SHP77 (cell line): ENCODE measurements around the gene SAFB2.

ENCODE experiments used
- DNase-seq, 2 experiments: peaks; one replicate each; lab custom pipeline; 2025; lab: John Stamatoyannopoulos, UW

SAFB2 gene

DNA sequence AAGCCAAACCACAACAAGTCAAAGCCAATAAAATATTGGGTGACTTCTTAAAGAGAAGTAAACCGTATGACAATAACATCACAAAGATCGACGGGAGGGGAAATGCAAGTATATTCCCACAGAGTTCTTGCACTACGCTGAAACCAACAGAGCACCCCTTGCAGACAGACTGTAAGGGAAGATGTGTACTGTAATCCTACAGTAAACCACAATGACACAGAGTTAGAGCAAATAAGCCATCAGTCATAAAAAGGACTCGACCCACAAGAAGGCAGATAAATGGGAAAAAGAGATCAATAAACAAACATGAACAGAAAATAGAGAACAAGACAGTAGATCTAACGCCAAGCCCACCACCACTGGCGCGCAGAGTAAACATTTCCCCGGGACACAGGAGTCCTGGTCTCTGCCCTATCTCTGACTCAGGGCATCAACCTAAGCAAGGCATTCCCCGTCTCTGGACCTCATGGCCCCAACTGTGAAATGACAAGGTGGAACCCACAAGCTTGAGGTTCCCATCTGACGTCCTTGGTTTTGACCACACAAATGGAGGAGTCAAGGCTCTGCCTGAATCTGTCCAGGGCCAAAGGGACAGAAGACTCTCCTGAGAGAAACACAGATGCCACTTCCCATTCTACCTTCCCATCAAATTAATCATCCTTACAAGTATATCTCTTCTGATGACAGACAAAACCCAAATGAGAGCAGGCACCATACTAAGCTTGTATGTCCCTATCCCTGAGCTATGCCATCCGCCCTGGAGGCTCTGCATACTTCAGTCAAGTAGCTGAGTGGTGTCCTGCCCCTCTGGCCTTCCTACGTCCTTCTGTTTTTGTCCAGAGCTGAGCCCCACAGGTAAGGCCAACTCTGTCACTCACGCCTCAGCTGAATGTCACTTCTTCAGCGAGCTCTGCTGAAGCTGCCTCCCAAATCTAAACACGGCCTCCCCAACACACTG lies 15.0 kb downstream of the SAFB2 start:
- DNase-seq, result no peak

DNA sequence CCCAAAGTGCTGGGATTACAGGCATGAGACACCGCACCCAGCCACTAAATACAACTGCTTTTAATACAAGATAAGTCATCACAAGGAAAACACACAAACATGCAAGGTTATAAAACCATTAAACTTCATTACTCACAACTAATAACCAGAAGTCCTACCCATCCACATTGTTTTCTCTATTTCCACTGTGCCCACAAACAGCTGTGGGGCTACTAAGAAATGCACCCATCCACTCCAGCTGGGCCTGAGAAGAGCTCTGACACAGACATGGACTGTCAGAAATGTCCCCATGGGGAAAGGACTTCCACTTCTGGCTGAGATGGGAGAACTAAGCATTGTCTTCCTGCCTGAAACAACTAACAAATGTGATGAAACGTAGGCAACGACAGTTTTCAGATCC lies 17.2 kb downstream of the SAFB2 start:
- DNase-seq, result no peak

GRCh38 chr19:5603626-5604025 lies 18.9 kb downstream of the SAFB2 start:
- DNase-seq, result no peak

GRCh38 chr19:5600797-5601196 lies 21.8 kb downstream of the SAFB2 start:
- no peak for DNase-seq

GRCh38 chr19:5595745-5596144 lies 26.8 kb downstream of the SAFB2 start:
- no peak for DNase-seq

DNA sequence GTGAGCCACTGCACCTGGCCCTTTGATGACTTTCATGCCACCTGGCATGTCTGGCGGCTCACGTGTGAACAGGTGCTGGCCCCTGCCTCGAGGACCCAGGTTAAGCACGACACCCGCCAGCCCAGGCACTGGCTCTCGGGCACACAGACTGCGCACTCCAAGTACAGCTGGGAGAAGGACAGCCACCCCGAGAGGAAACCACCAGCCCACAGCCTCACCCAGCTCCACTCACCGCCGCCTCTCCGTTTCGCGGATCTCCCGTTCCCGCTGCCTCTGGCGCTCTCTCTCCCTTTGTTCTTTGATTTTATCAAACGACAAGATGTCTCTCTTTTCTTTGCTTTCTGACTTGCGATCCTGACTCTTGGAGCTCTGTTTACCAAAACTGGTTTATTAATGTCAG lies 27.4 kb downstream of the SAFB2 start:
- DNase-seq, result peak in 1 of 2 experiments; percentile 10

- DNase-seq, result no peak
Observed at GRCh38 chr19:5594521-5594950, 28.0 kb downstream of the SAFB2 start.

GRCh38 chr19:5593343-5594255 lies 29.0 kb downstream of the SAFB2 start:
- DNase-seq, result no peak

- DNase-seq, result no peak
Observed at GRCh38 chr19:5592531-5593342, 29.8 kb downstream of the SAFB2 start.

GRCh38 chr19:5591476-5591875 lies 31.1 kb downstream of the SAFB2 start:
- DNase-seq, result no peak

DNA sequence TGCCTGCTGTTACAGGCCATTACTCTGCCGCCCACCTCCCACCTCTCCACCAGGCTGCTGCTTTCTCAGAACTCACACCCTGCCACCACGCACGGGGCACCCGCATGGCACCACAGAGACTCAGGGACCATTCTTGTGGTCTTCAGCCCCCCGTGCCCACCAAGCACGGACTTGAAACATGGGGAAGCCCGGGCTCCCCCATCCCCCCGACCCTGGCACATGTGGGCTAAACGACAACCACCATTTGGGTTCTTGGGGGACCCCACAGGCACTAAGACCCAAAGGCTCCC lies 31.8 kb downstream of the SAFB2 start:
- no peak for DNase-seq

DNA sequence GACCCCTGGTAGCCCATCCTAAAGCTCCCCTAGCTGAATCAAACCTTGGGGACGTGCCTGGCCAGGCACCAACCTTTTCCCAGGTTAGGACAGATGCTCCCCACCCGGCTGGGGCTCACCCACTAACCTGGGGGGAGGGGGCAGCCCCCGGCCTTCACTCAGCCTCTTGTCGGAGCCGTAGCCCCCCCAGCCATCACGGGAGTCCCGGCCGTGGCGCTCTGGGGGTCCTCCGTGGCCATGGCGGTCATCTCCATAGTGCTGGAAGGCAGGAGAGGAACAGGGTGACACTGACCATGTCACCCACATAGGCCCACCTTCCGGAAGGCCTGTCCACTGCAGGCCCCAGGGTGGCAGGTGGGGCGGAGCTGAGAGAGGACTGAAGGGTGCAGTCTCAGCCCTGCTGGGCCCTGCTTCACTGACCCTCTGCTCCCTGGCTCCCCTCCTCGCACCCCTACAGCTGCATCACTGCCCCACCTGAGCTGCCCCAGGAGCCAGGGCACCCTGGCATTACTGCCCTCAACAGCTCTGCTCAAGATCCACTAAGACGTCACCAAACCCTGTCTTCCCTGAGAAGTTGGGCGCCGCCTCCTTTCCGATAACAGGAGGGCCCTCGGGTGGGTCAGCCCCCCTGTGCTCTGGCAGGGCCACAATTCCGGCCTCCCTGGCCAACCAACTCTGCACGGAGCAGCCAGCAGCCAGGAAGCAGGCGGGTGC lies 32.3 kb downstream of the SAFB2 start:
- DNase-seq, result no peak

DNA sequence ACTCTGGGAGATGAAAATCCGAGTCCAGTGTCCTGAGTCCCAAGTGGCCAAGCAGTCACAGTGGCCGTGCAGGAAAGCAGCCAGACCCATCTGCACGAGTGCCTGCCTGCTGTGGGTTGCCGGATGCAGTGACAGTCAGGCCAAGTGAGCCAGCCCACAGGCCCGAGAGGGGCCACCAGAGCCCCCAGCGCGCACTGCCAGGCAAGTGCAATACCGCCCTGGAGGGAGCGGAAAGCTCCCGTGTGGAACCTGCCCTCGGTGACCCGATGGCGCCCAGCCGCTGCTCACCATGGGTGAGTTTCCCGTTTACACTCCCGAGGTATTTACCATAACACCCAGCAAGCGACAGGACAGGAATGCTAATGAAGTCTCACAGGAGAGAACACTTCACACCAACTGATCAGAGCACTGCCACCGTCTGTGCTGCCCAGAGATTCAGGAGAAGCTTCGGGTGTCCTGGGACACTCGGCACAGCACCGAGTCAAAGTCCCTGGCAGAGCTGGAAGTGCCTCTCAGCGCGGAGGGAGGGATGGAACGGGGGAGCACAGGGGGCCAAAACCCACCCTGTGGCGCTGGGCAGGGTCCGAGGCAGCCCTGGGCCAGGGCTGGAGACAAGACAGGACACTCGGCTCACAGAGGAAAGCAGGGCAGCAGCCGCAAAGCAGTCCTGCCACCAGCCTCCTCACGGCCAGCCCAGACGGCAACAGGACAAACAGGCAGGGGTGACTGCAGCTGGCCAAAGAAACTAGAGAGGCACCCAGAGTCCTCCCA lies 33.5 kb downstream of the SAFB2 start:
- no peak for DNase-seq

- DNase-seq, result no peak
Observed at GRCh38 chr19:5588441-5588840, 34.1 kb downstream of the SAFB2 start.

GRCh38 chr19:5587661-5588060 lies 34.9 kb downstream of the SAFB2 start:
- DNase-seq, result peak in 1 of 2 experiments; percentile 16

DNA sequence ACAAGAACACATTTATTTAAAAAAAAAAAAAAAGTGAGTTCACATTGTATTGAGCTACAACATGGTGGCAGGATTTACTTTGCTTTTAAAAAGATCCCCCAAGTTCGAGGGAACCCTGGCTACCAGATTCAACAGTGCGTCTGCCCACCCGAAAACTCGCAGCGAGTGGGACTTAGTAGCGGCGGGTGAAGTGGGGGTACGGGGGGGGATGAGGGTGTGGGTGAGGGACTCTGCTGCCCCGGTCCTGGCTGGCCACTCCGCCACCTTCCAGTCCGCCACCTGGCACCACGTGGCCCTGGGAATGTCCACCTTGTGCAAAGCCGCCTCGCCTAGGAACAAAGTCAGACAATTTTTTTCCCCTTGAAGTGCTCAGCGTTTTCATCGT lies 35.5 kb downstream of the SAFB2 start:
- no peak for DNase-seq

DNA sequence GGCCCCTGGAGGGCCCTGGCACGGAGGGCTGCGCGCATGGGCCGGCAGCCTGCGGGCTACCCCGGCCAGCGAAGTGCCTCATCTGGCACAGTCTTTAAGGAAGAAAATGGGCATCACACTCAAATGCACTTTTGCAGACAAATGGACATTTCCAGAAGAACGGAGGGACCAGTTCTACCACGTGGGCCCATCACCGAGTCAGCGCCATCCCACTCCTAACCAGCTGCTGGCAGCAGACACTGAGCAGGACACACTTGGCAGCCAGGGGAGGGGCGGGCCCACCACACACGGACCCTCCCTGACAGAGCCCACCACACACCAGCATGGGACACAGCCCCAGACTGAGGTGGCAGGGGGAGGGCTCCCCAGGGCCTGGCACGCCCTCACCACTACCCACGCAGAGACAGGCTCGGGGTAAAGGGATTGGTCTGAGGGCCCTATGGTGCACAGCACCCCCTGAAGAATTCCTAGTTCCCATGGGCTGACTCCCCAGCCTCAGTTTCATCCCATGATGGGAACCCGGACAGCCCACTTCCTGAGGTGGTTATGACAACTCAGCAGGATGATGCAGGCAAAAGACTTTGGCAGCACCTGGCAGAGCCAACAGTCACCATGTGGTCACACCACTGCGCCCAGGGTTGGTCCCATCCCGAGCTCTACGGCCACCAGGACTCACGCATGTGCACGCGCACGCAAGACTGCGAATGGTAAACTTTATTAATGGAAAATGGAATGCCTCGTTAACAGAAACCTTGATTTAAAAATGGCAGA lies 36.1 kb downstream of the SAFB2 start:
- no peak for DNase-seq

DNA sequence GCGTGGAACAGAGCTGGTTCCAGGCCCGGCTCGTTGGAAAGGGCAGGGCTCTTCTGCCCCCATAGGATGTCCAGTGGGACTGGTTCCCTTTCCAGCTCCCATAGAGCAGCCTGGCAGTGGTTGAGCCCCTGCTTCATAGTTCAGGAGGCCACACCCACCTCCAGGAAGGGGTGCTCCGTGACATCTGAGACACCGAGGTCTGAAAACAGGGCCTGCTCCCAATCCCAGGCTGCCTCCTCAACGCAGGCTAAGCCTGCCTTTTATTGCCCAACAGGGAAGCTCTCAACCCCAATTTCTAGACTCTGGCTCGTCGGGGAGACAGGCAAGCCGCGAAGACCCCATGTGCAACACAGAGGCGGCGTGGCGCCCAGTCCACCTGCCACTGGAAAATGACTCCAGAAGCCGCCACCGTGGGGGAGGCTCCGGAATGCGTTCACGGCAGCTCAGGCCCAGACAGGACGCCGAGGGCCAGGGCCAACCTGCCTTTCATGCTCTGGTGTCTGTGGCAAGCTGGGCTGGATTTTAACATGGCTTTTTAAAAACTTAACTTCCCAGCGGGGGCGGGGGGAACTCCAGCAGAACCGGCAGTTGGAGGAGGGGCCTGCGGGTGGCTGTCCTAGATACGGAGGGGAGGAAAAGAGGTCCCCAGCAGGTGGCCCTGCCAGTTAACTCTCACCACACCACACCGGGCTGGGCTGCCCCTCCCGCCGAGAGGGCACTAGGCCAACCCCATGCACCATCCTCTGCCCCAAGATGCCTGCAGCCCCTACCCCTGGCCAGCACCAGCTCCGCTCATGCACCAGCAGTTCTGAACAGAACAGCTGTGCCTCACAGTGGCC lies 36.9 kb downstream of the SAFB2 start:
- DNase-seq, result no peak

DNA sequence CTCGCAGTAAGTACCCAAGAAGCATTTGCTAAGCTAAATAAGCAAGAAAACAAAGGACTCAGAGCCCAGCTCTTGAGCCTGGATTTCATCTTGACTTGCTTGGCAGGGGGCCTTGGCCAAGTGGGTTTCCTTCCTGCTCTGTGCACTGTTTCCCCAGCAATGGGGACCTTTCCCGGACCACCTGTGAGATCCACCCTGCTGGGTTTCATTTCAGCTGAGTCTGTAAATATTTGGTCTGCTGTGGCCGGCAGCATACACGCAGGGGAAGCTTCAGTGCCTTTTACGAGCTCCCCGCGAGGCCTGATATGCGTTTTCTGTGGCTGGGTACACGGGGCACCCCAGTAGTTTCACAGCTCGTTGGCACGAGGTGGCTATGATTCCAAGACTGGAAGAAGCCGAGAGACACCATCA lies 42.4 kb downstream of the SAFB2 start:
- DNase-seq, result no peak
